ENCODE results near the gene TMEM234.

GRCh38 chr1:32250893-32251716, 29.0 kb upstream of the TMEM234 start, which contains the start of gene LCK:
- TF ChIP-seq CTCF (conservative IDR thresholded peaks at IDR 0.05; ENCODE audit: low read depth, low read length) (no peak), EZH2 (IDR thresholded peaks at IDR 0.05; ENCODE audit: low read length, unreplicated experiment) (no peak), EZH2phosphoT487 (IDR thresholded peaks at IDR 0.05; ENCODE audit: borderline replicate concordance, low read length) (no peak)
